ENCODE data around the gene MAPKAPK3.
A peak's percentile ranks its signal among the peaks of the same experiment; 100 is the strongest.

MAPKAPK3 gene

DNA sequence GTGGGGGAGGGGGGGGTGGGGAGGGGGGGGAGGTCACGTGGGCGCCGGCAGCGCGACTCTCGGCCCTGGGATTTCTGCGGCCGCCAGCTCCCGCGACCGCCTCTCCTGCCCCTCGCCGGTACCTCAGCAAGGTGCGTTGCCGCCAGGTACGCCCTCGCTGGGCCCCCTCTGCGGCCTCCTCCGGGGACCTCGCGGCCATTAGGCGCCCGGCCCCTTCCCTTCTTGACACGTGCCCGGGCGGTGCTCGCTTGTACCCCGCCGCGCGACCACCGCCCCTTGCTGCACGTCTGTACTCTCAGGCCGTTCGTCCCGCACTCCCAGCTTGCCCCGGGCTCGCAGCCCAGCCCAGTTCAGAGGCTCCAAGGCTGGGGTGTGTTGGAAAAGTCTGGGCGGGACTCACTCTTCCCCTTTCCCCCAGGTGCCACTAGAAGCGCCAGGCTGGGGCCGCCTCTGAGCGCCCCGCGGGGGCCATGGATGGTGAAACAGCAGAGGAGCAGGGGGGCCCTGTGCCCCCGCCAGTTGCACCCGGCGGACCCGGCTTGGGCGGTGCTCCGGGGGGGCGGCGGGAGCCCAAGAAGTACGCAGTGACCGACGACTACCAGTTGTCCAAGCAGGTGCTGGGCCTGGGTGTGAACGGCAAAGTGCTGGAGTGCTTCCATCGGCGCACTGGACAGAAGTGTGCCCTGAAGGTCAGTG, at the start of gene MAPKAPK3:
MAPKAPK3 (plus strand) TSS at position 56 of the 696 bp plus-strand sequence; CDS start at position 471, 415 bp downstream.
- no peak for DNase-seq (ENCODE audit: low read depth)
- TF ChIP-seq, protein P1, sequence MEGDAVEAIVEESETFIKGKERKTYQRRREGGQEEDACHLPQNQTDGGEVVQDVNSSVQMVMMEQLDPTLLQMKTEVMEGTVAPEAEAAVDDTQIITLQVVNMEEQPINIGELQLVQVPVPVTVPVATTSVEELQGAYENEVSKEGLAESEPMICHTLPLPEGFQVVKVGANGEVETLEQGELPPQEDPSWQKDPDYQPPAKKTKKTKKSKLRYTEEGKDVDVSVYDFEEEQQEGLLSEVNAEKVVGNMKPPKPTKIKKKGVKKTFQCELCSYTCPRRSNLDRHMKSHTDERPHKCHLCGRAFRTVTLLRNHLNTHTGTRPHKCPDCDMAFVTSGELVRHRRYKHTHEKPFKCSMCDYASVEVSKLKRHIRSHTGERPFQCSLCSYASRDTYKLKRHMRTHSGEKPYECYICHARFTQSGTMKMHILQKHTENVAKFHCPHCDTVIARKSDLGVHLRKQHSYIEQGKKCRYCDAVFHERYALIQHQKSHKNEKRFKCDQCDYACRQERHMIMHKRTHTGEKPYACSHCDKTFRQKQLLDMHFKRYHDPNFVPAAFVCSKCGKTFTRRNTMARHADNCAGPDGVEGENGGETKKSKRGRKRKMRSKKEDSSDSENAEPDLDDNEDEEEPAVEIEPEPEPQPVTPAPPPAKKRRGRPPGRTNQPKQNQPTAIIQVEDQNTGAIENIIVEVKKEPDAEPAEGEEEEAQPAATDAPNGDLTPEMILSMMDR (IDR thresholded peaks at IDR 0.05; ENCODE audit: low read depth, low read length, missing control alignments) = no peak
- H3K4me3 ChIP-seq (ENCODE audit: low read depth, low read length) = peak within 1 kb of the TSS; percentile 68

DNA sequence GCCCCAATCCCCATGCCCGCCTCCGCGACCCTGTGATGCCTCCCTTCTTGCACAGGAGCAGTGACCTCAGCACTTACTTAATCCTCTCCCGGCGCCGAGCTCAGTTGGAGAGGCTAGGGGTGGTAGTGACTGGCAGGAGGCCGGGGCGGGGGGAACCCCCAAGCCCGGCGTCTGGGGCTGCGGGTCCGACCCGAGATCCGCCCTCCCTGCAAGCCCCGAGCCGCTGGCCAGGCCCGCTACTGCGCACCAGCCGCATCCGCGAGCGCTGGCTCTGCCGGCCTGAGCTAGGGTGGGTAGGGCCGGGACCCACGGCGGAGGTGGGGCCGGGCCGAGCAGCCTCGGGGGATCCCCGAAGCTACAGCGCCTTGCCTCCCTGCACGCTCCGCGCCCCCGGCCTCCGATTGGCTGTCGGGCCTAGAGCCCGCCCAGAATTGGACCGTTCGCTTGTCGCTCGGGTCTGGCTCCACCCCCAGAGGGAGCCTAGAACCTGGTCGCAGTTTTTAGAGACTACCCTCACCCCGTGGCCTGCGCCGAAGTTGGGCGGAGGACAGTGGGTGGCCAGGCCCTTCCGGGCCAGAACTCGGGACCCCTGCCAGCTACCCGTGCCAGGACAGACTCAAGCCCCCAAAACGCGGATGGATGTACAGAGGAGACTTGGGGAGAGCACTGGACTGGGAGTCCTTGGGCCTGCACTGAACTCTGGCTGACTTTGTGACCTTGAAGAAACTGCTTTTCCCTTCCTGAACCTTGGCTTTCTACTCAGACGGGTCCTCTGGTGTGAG, 49.4 kb upstream of the MAPKAPK3 start, which contains the start of gene C3orf18:
C3orf18 (minus strand) TSS at position 362 of the 782 bp plus-strand sequence. CDS start 2,048 bp downstream, outside the sequence.
- H3K4me3 ChIP-seq (ENCODE audit: low read depth, low read length) = peak within 1 kb of the TSS; percentile 41
- peak; percentile 83 for DNase-seq (ENCODE audit: low read depth)
- TF ChIP-seq, protein P1 (IDR thresholded peaks at IDR 0.05; ENCODE audit: low read depth, low read length, missing control alignments) = no peak

DNA sequence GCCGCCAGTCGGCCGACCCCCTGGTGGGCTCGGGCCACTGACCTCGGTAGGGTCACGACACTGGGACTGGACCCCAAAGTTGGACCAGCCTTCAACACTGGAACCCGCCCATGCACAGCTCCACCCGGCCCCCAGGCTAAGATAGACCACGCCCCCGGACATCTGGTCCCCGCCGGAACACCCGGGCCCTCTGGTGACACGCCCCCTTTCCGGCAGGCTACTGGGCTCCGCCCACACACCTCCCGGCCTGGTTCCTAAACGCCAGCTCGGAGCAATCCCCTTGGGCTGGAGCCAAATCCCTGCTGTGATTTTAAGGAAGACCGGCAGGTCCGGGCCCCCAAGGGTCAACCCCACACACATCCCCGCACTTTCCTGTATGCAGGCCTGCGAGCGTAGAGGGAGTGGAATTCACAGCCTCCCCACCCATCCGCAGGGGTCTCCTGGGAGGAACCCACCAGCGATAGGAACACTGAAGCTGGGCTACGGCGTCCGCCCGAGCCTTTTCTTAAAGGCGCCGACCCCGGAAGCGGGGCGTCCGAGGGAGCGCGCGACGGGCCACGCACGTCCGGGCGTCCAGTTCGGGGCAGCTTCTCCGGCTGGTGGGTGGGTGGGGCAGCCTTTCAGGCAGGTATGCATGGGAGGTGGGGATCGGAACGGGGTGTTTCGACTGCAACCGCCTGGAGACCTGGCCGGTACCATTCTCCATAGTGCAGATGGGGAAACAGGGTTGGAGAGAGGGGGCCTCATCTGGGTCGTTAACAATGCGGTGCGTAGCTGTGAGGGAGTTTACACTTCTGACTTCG, 47.8 kb upstream of the MAPKAPK3 start, which contains the start of gene HEMK1:
HEMK1 (plus strand) TSS at position 576 of the 803 bp plus-strand sequence. CDS start 1,583 bp downstream, outside the sequence.
- peak within 1 kb of the TSS; percentile 88 for H3K4me3 ChIP-seq (ENCODE audit: low read depth, low read length)
- TF ChIP-seq, protein P1 (IDR thresholded peaks at IDR 0.05; ENCODE audit: low read depth, low read length, missing control alignments) = no peak
- peak; percentile 82 for DNase-seq (ENCODE audit: low read depth)

DNA sequence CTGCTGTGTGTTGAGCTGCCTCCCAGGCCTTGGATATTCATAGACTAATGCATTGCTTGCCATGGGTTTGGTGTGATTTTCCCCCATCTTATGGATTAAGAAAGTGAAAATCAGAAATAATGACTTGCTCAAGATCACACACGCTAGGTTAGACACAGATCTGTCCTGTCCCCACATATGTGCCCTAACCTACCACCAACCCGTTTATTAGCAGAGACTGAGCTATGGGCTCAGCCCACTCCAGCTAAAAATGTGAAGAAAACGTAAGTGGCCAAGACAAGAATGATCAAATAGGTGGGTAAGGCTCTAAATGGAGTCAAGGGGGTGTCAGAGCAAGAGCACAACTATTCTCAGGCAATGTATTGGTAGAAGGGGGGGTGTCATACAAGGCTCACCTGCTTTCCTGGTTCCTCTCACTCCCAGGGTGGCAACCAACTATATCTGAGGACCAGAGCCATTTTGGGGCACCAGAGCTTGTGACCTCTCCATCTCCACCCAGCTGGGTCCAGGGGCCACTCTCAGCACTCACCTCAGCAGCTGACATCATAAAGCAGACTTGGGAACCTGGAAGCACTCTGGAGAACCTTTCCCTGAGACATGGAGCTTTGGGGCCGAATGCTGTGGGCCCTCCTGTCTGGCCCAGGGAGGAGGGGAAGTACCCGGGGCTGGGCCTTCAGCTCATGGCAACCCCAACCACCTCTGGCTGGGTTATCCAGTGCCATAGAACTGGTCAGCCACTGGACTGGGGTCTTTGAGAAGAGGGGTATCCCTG, 46.3 kb upstream of the MAPKAPK3 start:
- peak overlapping the region; percentile 88; the same call in 1 of the 2 replicates for H3K4me3 ChIP-seq (ENCODE audit: low read depth, low read length)
- DNase-seq (ENCODE audit: low read depth) = no peak
- TF ChIP-seq, protein P1 (IDR thresholded peaks at IDR 0.05; ENCODE audit: low read depth, low read length, missing control alignments) = no peak

DNA sequence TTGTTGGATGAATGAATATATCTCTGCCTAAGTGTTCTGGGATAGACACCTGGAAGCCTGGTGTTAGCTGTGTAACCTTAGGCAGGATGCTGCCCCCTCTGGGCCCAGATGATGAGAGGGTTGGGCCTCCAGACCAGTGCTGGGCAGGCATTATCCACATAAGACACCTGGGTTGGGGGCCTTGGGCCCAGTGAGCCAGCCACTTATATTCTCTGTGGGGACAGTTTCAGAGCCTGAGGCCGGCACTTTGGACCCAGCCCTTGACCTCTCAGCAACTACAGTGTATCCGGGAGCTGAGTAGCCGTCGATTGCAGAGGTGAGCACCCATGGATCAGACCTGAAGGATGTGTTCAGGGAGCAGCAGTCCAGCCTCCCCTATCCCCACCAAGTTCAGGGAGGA, 45.5 kb upstream of the MAPKAPK3 start:
- TF ChIP-seq, protein P1 (IDR thresholded peaks at IDR 0.05; ENCODE audit: low read depth, low read length, missing control alignments) = no peak
- no peak for DNase-seq (ENCODE audit: low read depth)
- H3K4me3 ChIP-seq (ENCODE audit: low read depth, low read length) = no peak overlapping the region

DNA sequence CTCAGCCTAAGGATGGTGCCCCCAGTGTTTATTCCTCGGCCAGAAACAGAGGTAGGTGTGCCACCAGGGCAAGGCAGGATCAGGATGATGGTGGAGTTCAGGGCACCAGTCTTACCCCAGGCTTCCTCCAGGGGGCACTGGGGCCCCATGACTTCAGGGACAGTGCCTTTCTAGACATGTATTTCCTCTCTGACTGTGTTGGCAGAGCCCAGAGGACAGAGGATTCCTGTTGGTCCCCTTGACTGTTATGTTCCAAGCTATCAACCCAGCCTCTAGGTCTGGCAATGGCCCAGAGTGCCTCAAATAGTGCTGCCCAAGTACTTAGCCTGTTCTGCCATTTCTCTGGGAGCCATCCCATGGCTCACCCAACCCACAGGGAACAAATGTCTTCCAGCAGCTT, 44.8 kb upstream of the MAPKAPK3 start:
- TF ChIP-seq, protein P1 (IDR thresholded peaks at IDR 0.05; ENCODE audit: low read depth, low read length, missing control alignments) = peak; percentile 92
- peak; percentile 26 for DNase-seq (ENCODE audit: low read depth)
- no peak overlapping the region for H3K4me3 ChIP-seq (ENCODE audit: low read depth, low read length)
